GM12801 (cell line): ENCODE measurements around the gene CLEC4M.

Source experiments
- CTCF ChIP-seq: IDR thresholded peaks from one replicate; pipeline ENCODE4 v1.5.1; 2011; ENCODE audit warnings: control low read depth; ENCODE audit not compliant: insufficient read length; ENCODE audit errors: extremely low read depth

The CLEC4M gene

GRCh38 chr19:7762719-7763293 is at the start of gene CLEC4M:
CLEC4M (plus strand) TSS chr19:7763243; CDS start chr19:7763267, 24 bp downstream.
- no peak for TF ChIP-seq CTCF

- TF ChIP-seq CTCF = no peak
These were observed 47.4 kb upstream of the CLEC4M start for GRCh38 chr19:7715671-7716070.

- TF ChIP-seq CTCF = no peak
These were observed 46.3 kb upstream of the CLEC4M start for GRCh38 chr19:7716762-7717161.

GRCh38 chr19:7718668-7719067 is 44.4 kb upstream of the CLEC4M start:
- no peak for TF ChIP-seq CTCF

GRCh38 chr19:7720351-7720750 is 42.7 kb upstream of the CLEC4M start:
- no peak for TF ChIP-seq CTCF

GRCh38 chr19:7722231-7722651 is 40.8 kb upstream of the CLEC4M start:
- no peak for TF ChIP-seq CTCF

GRCh38 chr19:7725791-7726190 is 37.3 kb upstream of the CLEC4M start:
- no peak for TF ChIP-seq CTCF
